HG03135 (cell line): ENCODE measurements around the gene CCL22.
"Not testable (repeated sequence)": the region's sequence is repeated elsewhere in the genome, so short reads cannot be mapped to it uniquely, and the experiment has no call there.

Source experiments
- ATAC-seq: cut with Tn5 transposase; IDR thresholded peaks from one replicate; pipeline ENCODE4 v1.9.1; 2021; ENCODE audit warnings: mild to moderate bottlenecking, moderate library complexity; ENCODE audit not compliant: unreplicated experiment

CCL22 gene

DNA sequence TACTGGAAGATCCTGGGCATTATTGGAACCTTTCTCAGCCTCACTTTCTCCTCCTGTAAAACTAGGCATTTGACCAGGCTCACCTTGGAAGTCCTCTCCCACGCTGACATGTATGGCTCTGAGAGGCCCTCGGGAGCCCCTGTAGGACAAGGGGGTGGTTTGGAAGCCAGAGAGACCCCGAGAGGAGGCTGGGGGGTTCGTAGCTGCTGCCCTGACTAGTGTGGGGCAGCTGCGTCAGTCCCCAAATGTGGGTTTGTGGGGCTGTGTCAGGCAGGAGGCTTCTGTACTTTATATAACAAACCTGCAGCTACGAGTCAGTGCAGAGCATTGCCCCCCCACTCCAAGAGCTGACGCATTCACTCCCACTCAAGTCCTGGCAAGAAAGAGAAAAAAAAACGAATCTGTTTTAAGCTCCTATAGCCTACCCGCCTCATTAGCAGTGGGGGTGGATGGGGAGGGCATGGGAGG lies 15.5 kb downstream of the CCL22 start:
- ATAC-seq: no peak

- not testable (repeated sequence) for ATAC-seq
These were observed 16.4 kb downstream of the CCL22 start for GRCh38 chr16:57374925-57375465.

GRCh38 chr16:57376313-57376818 lies 17.8 kb downstream of the CCL22 start:
- no peak for ATAC-seq

- peak; percentile 61 for ATAC-seq
These were observed 18.7 kb downstream of the CCL22 start for GRCh38 chr16:57377080-57377841.

DNA sequence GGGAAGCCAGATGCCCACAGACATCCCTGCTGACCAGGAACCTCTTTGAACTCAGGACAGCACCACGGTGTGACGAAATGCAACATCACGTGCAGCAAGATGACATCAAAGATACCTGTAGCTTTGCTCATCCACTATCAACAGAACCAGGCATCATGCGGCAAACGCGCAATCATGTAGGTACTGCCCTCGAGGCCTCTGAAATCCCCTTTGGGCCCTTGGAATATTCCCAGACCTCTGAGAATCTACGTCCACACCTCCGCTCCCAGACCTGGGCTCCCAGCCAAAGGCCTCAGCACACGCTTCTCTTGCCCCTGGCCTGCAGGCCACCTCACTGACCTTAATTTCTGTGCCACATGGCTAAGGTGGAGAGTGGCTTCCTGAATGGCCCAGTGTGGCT lies 21.0 kb downstream of the CCL22 start:
- no peak for ATAC-seq

DNA sequence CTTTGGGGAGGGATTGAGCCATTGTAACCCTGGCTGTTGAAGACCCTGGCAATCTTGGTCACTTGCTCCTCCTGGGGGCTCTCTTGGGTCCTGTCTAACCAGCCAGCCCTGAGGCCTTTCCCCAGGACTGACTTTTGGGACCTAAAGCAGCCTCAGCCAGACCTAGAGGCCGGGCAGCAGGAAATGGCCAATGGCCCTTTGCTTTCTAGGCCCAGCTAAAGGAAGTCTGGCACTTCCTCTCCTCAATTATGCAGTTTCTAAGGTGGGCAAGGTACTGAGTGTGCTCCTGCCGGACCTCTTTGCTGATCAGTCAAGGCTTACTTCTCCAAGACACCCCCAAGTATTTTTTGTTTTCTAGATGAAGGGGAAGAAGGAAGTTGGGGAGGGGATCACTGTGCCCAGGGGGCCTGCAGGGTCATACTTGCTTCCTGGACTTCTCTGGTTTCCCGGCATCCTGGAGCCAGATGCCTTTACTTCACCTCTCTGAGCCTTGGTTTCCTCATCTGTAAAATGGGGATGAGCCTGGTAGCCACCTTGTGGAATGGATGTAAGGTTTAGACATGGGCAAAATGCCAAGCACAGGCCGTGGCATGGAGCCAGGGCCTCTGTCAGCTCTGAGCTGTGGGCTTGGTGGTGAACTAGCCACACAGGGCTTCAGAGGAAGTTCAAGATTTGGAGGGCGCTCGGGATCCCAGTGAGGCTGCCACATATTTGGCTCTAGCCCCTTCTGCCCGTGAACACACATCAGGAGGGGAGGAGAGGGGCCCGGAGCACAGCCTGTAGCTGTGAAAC lies 22.3 kb downstream of the CCL22 start:
- ATAC-seq: no peak

- ATAC-seq: no peak
These were observed 23.4 kb downstream of the CCL22 start for GRCh38 chr16:57381791-57382534.

- ATAC-seq: no peak
These were observed 24.1 kb downstream of the CCL22 start for GRCh38 chr16:57382535-57383275.

GRCh38 chr16:57383276-57384247 lies 25.0 kb downstream of the CCL22 start:
- ATAC-seq: no peak

DNA sequence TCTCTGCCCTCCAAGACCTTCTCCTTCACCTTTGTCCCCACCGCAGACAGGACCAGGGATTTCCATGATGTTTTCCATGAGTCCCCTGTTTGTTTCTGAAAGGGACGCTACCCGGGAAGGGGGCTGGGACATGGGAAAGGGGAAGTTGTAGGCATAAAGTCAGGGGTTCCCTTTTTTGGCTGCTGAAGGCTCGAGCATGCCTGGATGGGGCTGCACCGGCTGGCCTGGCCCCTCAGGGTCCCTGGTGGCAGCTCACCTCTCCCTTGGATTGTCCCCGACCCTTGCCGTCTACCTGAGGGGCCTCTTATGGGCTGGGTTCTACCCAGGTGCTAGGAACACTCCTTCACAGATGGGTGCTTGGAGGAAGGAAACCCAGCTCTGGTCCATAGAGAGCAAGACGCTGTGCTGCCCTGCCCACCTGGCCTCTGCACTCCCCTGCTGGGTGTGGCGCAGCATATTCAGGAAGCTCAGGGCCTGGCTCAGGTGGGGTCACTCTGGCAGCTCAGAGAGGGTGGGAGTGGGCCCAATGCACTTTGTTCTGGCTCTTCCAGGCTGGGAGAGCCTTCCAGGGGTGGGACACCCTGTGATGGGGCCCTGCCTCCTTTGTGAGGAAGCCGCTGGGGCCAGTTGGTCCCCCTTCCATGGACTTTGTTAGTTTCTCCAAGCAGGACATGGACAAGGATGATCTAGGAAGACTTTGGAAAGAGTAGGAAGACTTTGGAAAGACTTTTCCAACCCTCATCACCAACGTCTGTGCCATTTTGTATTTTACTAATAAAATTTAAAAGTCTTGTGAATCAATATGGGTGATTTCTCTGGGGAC lies 25.9 kb downstream of the CCL22 start:
- no peak for ATAC-seq

DNA sequence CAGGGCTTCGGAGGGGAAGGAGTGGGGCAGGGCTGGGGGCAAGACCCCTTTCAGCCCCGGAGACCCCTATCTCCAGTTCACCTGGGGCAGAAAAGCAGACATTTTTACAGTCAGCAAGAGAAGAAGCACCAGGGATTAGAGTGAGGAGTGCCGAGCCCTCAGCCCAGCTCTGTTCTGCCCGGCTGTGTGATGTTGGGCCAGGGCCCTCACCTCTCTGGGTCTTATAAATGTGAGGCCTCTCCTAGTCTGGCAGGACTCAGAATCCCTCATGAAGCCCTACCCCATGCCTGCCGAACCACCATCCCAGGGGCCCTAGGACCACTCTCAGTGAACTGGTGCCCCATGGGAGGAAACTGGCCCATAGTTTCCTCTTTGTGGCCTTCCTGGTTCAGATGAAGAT lies 26.5 kb downstream of the CCL22 start:
- ATAC-seq: no peak

DNA sequence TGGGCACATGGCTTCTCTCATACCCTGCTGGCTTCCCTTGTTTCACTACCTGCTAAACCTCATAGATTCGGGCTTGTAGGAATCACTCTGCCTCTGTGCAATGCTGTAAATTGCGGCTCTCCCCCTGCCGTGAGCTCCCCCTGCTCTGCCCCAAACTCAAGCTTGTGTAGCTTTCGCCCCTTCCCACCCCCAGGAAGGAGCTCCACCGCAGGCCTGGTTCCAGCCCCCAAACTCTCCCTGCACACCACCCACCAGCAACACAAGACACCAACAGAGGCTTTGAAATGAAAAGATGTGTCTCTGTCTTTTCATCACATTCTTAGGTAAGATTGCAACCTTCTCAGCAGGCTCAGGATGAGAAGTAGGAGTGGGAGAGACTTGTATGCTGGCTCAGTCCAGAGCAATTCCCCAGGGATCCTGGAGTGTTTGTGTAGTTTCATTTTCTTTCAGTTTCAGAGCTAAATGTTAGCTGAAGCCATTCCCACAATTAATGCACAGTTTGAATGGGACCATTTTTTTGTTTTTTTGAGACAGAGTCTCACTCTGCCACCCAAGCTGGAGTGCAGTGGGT lies 27.9 kb downstream of the CCL22 start:
- ATAC-seq: no peak

DNA sequence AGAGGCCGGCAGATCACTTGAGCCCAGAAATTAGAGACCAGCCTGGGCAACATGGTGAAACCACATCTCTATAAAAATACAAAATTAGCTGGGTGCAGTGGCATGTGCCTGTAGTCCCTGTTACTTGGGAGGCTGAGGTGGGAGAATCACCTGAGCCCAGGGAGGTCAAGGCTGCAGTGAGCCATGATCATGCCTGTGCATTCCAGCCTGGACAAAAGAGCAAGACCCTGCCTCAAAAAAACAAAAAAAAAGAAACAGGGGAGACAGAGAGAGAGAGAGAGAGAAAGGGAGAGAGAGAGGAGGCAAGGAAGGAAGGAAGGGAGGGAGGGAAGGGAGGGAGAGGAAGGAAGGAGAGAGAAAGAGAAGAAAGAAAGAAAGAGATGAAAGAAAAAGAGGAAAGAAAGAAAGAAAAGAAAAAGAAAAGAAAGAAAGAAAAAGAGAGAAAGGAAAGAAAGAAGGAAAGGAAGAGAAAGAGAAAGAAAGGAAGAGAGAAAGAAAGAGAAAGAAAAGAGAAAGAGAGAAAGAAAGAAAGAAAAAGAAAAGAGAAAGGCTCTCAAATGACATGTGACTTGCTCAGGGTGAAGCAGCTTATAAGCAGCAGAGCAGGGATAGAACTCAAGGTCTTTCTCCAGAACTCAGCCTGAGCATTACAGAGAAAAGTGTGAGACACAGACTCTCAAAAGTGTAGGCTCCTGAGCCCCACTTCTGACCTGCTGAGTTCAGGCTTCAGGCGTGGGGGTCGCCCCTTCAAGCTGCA lies 29.2 kb downstream of the CCL22 start:
- ATAC-seq: no peak

DNA sequence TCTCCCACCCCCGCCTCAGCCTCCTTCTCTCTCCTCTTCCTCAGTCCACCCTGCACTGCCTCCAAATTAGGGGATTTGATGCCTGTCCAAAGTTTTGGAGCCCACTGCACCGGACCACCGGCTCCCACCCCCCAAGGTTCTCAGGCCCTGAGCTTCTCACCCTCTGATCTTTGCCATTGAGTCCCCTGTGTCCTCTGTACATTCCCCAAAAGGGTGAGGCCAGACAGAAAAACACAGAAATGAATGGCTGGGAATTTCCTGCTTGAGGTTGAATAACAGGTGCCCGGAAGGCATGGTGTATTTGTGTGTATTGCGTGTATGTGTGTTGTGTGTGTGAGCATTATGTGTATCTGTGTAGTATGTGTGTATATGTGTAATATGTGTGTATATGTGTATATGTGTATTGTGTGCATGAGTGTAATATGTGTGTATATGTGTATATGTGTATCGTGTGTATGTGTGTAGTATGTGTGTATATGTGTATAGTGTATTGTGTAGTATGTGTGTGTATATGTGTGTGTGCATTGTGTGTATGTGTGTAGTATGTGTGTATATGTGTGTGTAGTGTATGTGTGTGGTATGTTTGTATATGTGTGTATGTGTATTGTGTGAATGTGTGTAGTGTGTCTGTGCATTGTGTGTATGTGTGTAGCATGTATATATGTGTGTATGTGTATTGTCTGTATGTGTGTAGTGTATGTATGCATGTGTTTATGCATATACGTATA lies 29.9 kb downstream of the CCL22 start:
- no peak for ATAC-seq

DNA sequence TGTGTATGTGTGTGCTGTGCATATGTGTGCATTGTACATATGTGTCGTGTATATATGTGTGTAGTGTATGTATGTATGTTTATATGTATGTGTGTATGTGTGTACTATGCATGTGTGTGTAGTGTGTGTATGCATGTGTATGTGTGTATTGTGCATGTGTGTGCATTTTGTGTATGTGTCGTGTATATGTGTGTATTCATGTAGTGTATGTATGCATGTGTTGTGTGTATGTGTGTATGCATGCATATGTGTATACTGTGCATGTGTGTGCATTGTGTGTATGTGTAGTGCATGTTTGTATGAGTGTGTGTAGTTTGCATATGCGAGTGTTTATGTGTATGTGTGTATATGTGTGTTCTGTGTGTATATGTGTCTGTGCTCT lies 30.5 kb downstream of the CCL22 start:
- no peak for ATAC-seq

DNA sequence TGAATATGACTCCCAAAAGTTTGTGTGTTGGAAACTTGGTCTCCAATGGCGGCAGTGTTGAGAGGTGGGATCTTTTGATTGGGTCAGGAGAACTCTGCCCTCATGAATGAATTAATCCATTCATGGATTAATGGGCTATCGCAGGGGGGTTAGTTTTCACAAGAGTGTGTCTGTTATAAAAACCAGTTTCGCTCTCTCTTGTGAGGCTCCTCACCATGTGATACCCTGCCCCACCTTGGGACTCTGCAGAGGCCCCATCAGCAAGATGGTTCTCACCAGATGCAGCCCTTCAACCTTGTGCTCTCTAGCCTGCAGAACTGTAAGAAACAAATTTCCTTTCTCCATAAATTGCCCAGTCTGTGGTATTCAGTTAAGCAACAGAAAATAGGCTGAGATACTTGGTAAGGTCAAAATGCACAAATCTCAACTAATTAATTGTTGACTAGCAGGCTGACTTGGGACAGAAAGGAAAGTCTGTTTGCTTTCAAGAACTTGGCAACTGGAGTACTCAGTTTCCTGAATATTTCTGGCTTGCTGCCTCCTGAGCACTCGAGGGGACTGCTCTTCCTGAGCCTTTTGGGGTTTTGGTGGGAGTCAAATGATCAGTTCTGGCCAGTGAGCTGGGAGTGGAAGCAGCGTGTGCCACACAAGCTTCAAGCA lies 32.2 kb downstream of the CCL22 start:
- no peak for ATAC-seq
